Ramos (cell line): Measurements from ENCODE around the gene DNAJB6.

Experiments
- in situ Hi-C: fragments of 300-500 bp; cut with MboI; formaldehyde crosslinking; loops from one replicate; pipeline ENCODE4 v1.14.3; 2022; ENCODE audit warnings: low sequenced_read_pairs; ENCODE audit not compliant: unreplicated experiment

DNAJB6 gene

GRCh38 chr7:157423886-157424565 lies 87.2 kb downstream of the DNAJB6 start:
- in situ Hi-C loops, result no loop called here

GRCh38 chr7:157425137-157425731 lies 88.4 kb downstream of the DNAJB6 start:
- in situ Hi-C loops, result loop anchor here (25.0 kb wide), 1 partner anchor 937 kb away; no protein-coding TSS in a partner anchor

GRCh38 chr7:157425761-157426160 lies 89.0 kb downstream of the DNAJB6 start:
- in situ Hi-C loops, result loop anchor here (25.0 kb wide), 1 partner anchor 937 kb away; no protein-coding TSS in a partner anchor

GRCh38 chr7:157426463-157427301 lies 89.9 kb downstream of the DNAJB6 start:
- in situ Hi-C loops, result loop anchor here (25.0 kb wide), 1 partner anchor 936 kb away; no protein-coding TSS in a partner anchor

- in situ Hi-C loops, result loop anchor here (25.0 kb wide), 1 partner anchor 934 kb away; no protein-coding TSS in a partner anchor
Measured at GRCh38 chr7:157427811-157428553, 91.2 kb downstream of the DNAJB6 start.

- in situ Hi-C loops, result loop anchor here (25.0 kb wide), 1 partner anchor 934 kb away; no protein-coding TSS in a partner anchor
Measured at GRCh38 chr7:157428554-157428945, 91.7 kb downstream of the DNAJB6 start.

GRCh38 chr7:157429001-157429679 lies 92.3 kb downstream of the DNAJB6 start:
- in situ Hi-C loops, result loop anchor here (25.0 kb wide), 1 partner anchor 933 kb away; no protein-coding TSS in a partner anchor

- in situ Hi-C loops, result loop anchor here (25.0 kb wide), 1 partner anchor 933 kb away; no protein-coding TSS in a partner anchor
Measured at GRCh38 chr7:157429680-157430224, 92.9 kb downstream of the DNAJB6 start.

- in situ Hi-C loops, result loop anchor here (25.0 kb wide), 1 partner anchor 932 kb away; no protein-coding TSS in a partner anchor
Measured at GRCh38 chr7:157430721-157431120, 93.9 kb downstream of the DNAJB6 start.

GRCh38 chr7:157431173-157431950 lies 94.6 kb downstream of the DNAJB6 start:
- in situ Hi-C loops, result loop anchor here (25.0 kb wide), 1 partner anchor 931 kb away; no protein-coding TSS in a partner anchor

- in situ Hi-C loops, result loop anchor here (25.0 kb wide), 1 partner anchor 930 kb away; no protein-coding TSS in a partner anchor
Measured at GRCh38 chr7:157431951-157432540, 95.2 kb downstream of the DNAJB6 start.

GRCh38 chr7:157432541-157432956 lies 95.7 kb downstream of the DNAJB6 start:
- in situ Hi-C loops, result loop anchor here (25.0 kb wide), 1 partner anchor 930 kb away; no protein-coding TSS in a partner anchor

- in situ Hi-C loops, result loop anchor here (25.0 kb wide), 1 partner anchor 929 kb away; no protein-coding TSS in a partner anchor
Measured at GRCh38 chr7:157432957-157433576, 96.3 kb downstream of the DNAJB6 start.

GRCh38 chr7:157433628-157434027 lies 96.8 kb downstream of the DNAJB6 start:
- in situ Hi-C loops, result loop anchor here (25.0 kb wide), 1 partner anchor 929 kb away; no protein-coding TSS in a partner anchor

GRCh38 chr7:157434231-157434630 lies 97.4 kb downstream of the DNAJB6 start:
- in situ Hi-C loops, result loop anchor here (25.0 kb wide), 1 partner anchor 928 kb away; no protein-coding TSS in a partner anchor

- in situ Hi-C loops, result loop anchor here (25.0 kb wide), 1 partner anchor 928 kb away; no protein-coding TSS in a partner anchor
Measured at GRCh38 chr7:157434701-157435100, 97.9 kb downstream of the DNAJB6 start.

GRCh38 chr7:157436076-157436475 lies 99.3 kb downstream of the DNAJB6 start:
- in situ Hi-C loops, result loop anchor here (25.0 kb wide), 1 partner anchor 926 kb away; no protein-coding TSS in a partner anchor
